Stimulated activated naive B cell treated with anti-CD40 and anti-IgM and Interleukin-4, amounts not matched to agents 10 μg/mL and 1 μg/mL and 100 μg/mL, for 72 hours (primary cell): ENCODE results near the gene SPAG9.
A peak's percentile ranks its signal among the peaks of the same experiment; 100 is the strongest.
"Not testable (repeated sequence)": the region's sequence is repeated elsewhere in the genome, so short reads cannot be mapped to it uniquely, and the experiment has no call there.

Source experiments
- ATAC-seq, 2 donors: fragments of 150-1000 bp; cut with Tn5 transposase; replicated peaks; 2 replicates each; pipeline ENCODE4 v1.10.0; 2021; ENCODE audit warnings: moderate library complexity in 1 of 2
- DNase-seq: peaks from one replicate; pipeline ENCODE4 v3.0.0; 2021
- H3K27ac Mint-ChIP-seq: one replicate; pipeline ENCODE4 v1.8.0; 2022; ENCODE audit warnings: mild to moderate bottlenecking, mixed read lengths
- H3K27me3 Mint-ChIP-seq, 2 donors: one replicate each; pipeline ENCODE4 v1.8.0; 2022; ENCODE audit warnings: mixed read lengths in 2 of 2
- H3K36me3 Mint-ChIP-seq, 2 donors: one replicate each; pipeline ENCODE4 v1.8.0; 2022; ENCODE audit warnings: mixed read lengths in 2 of 2, mild to moderate bottlenecking in 1 of 2
- H3K4me1 Mint-ChIP-seq, 2 donors: one replicate each; pipeline ENCODE4 v1.8.0; 2022; ENCODE audit warnings: mixed read lengths in 2 of 2, mild to moderate bottlenecking in 1 of 2
- H3K4me3 Mint-ChIP-seq, 2 donors: one replicate each; pipeline ENCODE4 v1.8.0; 2022; ENCODE audit warnings: mild to moderate bottlenecking in 2 of 2, mixed read lengths in 2 of 2, moderate library complexity in 1 of 2
- H3K9me3 Mint-ChIP-seq, 2 donors: one replicate each; pipeline ENCODE4 v1.8.0; 2022; ENCODE audit warnings: mixed read lengths in 2 of 2, mild to moderate bottlenecking in 1 of 2

Gene SPAG9

DNA sequence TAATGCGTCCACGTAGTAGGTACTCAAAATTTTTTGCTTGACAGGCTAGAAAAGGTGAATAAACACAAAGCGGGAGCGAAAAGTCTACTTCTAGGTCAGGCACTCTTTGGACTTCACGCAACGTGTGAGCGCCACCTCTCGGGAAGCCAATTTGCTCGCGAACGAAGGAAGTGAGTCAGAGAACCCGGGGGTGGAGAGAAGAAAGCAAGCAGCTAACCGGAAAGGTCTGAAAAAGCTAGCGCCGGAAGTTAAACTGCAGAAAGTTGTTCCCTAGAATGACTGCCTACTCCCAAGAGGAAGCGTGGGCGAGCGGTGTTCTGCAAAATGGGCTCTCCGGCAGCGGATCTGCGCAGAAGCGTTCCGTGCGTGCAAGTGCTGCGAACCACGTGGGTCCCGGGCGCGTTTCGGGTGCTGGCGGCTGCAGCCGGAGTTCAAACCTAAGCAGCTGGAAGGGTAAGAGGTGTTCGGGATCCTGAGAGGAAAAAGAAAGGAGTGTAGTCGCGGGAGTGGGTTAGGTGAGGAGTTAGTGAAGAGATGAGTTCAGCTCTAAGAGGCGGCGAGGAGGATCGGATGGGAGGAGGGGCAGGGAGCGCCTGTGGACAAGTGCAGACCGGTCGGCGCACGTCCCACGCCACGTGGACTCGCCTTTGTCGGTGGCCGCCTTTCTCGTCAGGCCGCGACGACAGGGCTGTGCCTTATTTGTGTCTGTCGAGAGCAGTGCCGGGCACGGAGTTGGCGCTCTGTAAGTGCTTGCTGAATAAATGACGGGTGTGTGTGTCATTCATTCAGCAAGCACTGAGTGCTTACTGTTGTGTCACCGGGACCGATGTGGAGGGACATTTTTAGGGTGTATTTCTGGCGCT lies 32.8 kb upstream of the SPAG9 start, which contains the start of gene NME1:
TSS of gene NME1 (plus strand) at position 350 of the 863 bp plus-strand sequence. CDS start 2,096 bp downstream, outside the sequence.
- peak; percentile 95 to 97 for ATAC-seq
- Mint-ChIP-seq H3K4me1 (peaks cover 0 to 14% of the 10 kb centered on the region in 2 donors), H3K4me3 (no peak within 1 kb of the TSS), H3K27ac (no peak within 1 kb of the TSS), H3K36me3 (peaks cover 13 to 18% of the 10 kb centered on the region in 2 donors), H3K27me3 (no peaks in the 10 kb centered on the region), H3K9me3 (no peaks in the 10 kb centered on the region)
- DNase-seq: peak; percentile 99

DNA sequence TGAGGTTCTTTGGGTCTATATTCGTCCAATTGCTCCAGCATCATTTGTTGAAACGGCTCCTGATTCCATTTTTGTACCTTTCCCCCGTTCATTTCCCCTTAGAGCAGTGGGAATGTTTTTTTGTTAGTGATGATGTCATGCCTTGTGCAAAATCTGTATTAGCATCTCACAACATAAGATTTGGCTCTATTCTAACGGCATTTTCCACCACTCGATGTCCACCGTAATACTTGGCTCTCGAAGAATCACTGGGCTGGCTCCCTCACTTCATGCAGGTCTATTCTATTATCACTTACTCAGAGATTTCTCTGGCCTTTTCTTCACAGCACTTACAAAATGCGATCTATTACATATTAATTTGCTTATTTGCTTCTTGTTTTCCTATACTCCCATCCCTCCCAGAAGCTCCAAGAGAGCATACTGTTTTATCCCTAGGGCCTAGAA lies 32.1 kb upstream of the SPAG9 start:
- peaks cover 11 to 17% of the 10 kb centered on the region in 2 donors for H3K36me3 Mint-ChIP-seq
- H3K27ac Mint-ChIP-seq: no peak overlapping the region
- no peaks in the 10 kb centered on the region for H3K27me3 Mint-ChIP-seq
- no peak overlapping the region for H3K4me3 Mint-ChIP-seq
- ATAC-seq (no peak), DNase-seq (no peak)
- H3K9me3 Mint-ChIP-seq: no peaks in the 10 kb centered on the region
- H3K4me1 Mint-ChIP-seq: peaks cover 4 to 14% of the 10 kb centered on the region in 2 donors

DNA sequence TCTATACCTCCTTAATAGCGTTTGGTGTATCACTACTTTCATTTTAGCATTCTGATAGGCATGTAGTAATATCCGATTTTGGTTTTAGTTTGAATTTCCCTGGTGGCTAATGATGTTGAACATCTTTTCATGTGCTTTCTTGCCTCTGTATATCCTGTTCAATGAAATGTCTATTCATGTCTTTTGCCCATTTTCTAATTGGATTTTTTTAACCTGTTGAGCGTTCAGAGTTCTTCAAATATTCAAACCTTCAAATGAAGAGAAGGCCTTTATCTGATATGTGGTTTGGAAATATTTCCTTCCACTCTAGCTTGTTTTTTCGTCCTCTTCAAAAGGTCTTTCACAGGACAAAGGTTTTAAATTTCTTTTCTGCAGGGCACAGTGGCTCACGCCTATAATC lies 30.3 kb upstream of the SPAG9 start:
- no peak for ATAC-seq
- Mint-ChIP-seq H3K4me1 (peaks cover 9 to 12% of the 10 kb centered on the region in 2 donors), H3K36me3 (peaks cover 2 to 5% of the 10 kb centered on the region in 2 donors), H3K27me3 (no peaks in the 10 kb centered on the region), H3K27ac (no peak overlapping the region), H3K4me3 (no peak overlapping the region), H3K9me3 (no peaks in the 10 kb centered on the region)
- DNase-seq: no peak

DNA sequence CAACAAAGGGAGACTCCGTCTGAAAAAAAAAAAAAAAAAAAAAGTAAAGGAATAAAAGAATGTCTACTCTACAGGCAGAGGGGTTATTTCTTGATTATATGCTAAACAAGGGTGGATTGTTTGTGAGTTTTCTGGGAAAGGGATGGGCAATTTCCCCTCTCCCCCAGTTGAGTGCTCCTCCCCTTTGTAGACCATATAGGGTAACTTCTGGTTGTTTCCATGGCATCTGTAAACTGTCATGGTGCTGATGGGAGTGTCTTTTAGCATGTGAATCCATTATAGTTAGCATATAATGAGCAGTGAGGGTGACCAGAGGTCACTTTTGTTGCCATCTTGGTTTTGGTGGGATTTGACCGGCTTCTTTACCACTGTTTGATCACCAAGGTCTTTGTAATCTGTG lies 28.5 kb upstream of the SPAG9 start:
- DNase-seq: no peak
- H3K4me1 Mint-ChIP-seq: peaks cover 1 to 12% of the 10 kb centered on the region in 2 donors
- H3K4me3 Mint-ChIP-seq: no peak overlapping the region
- no peaks in the 10 kb centered on the region for H3K9me3 Mint-ChIP-seq
- H3K27ac Mint-ChIP-seq: no peak overlapping the region
- H3K36me3 Mint-ChIP-seq: no peaks in the 10 kb centered on the region
- H3K27me3 Mint-ChIP-seq: no peaks in the 10 kb centered on the region
- no peak for ATAC-seq

DNA sequence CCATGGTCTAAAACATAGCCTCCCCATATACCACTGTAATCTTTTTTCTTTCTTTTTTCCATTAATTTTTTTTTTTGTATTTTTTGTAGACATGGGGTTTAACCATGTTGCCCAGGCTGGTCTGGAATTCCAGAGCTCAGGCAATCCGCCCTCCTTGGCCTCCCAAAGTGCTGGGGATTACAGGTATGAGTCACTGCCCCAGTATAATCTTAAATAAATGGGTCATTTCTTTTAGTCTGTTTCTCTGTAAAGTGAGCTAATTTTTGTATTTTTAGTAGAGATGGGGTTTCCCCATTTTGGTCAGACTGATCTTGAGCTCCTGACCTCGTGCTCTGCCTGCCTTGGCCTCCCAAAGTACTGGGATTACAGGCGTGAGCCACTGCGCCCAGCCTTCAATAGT lies 27.0 kb upstream of the SPAG9 start:
- H3K36me3 Mint-ChIP-seq: no peaks in the 10 kb centered on the region
- H3K27me3 Mint-ChIP-seq: no peaks in the 10 kb centered on the region
- DNase-seq (no peak), ATAC-seq (peak; percentile 63 to 74)
- no peaks in the 10 kb centered on the region for H3K9me3 Mint-ChIP-seq
- no peak overlapping the region for H3K27ac Mint-ChIP-seq
- H3K4me1 Mint-ChIP-seq: peaks cover 1 to 12% of the 10 kb centered on the region in 2 donors
- peak overlapping the region in 1 of 2 donors; percentile 39 for H3K4me3 Mint-ChIP-seq

DNA sequence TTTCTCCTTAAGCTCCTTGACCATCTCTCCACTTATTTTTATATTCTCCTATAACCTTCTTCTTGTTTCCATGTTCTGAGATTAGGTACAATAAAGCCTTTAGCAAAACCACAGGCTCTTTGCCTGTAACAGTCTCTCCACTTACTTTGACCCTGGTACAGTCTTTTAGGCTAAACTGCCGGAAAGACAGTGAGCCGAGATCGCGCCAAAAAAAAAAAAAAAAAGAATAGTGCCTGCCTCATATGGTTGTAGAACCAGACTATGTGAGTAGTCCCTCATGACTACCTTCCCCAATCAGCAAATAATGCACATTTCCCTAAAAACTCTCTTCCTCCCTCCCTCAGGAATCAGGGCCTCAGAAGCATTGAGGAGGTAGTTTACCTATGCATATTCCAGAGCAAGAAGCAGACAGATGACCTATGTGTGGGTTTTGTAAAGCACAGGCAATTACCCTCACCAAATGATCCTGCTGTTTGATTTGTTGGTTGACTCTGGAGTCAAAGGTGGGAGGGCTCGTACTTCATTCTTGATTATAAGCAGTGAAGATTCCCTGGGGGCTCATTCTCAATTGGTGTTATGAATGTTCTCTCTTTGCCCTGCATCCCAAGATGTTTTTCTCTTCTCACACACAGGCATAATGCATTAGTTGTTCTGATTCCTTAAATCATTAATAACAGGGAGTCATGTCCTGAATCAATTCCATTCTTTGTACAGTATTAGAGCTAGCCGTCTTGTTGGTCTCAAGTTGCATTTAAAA lies 23.8 kb upstream of the SPAG9 start:
- H3K27ac Mint-ChIP-seq: no peak overlapping the region
- no peaks in the 10 kb centered on the region for H3K36me3 Mint-ChIP-seq
- H3K4me3 Mint-ChIP-seq: no peak overlapping the region
- ATAC-seq (no peak), DNase-seq (no peak)
- H3K9me3 Mint-ChIP-seq: no peaks in the 10 kb centered on the region
- peaks cover 0 to 4% of the 10 kb centered on the region in 2 donors for H3K27me3 Mint-ChIP-seq
- peaks cover 1 to 12% of the 10 kb centered on the region in 2 donors for H3K4me1 Mint-ChIP-seq

DNA sequence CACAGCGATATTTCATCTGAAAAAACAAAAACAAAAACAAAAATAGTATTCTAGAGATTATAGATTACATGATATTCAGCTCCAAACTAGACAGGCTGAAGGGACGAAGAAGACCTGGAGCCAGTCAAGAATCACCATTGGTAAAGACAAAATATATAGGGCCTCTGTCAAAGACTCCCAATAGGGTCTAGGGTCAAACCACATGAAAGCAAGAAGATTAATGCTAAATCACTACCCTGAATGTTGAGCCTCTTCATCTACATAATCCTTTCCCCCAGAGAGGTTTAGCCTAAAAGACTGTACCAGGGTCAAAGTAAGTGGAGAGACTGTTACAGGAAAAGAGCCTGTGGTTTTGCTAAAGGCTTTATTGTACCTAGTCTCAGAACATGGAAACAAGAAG lies 21.9 kb upstream of the SPAG9 start:
- DNase-seq: no peak
- peaks cover 0 to 4% of the 10 kb centered on the region in 2 donors for H3K27me3 Mint-ChIP-seq
- no peak for ATAC-seq

DNA sequence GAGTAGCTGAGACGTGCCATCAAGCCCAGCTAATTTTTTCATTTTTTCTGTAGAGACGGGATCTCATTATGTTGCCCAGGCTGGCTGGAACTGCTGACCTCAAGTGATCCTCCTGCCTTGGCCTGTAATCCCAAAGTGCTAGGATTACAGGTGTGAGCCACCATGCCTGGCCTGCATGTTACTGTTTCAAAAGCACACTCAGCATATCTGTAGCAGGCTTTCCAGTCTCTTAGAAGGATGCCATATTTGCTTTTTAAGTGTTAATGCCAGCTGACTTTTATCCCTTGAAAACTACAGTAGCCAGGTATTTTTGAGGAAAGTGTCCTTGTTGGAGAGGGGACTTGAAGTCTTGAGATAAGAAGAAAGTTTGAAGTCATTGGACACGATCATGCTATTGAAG lies 15.3 kb upstream of the SPAG9 start:
- peaks cover 0 to 2% of the 10 kb centered on the region in 2 donors for H3K9me3 Mint-ChIP-seq
- no peak overlapping the region for H3K4me3 Mint-ChIP-seq
- H3K27ac Mint-ChIP-seq: no peak overlapping the region
- no peaks in the 10 kb centered on the region for H3K36me3 Mint-ChIP-seq
- ATAC-seq: no peak
- peaks cover 6 to 13% of the 10 kb centered on the region in 2 donors for H3K4me1 Mint-ChIP-seq
- DNase-seq: no peak
- peaks cover 0 to 4% of the 10 kb centered on the region in 2 donors for H3K27me3 Mint-ChIP-seq

More for the DNA sequence above, 21.9 kb upstream of the SPAG9 start:
- Mint-ChIP-seq H3K36me3 (no peaks in the 10 kb centered on the region), H3K9me3 (no peaks in the 10 kb centered on the region), H3K4me1 (peaks cover 1 to 6% of the 10 kb centered on the region in 2 donors), H3K4me3 (no peak overlapping the region), H3K27ac (no peak overlapping the region)

DNA sequence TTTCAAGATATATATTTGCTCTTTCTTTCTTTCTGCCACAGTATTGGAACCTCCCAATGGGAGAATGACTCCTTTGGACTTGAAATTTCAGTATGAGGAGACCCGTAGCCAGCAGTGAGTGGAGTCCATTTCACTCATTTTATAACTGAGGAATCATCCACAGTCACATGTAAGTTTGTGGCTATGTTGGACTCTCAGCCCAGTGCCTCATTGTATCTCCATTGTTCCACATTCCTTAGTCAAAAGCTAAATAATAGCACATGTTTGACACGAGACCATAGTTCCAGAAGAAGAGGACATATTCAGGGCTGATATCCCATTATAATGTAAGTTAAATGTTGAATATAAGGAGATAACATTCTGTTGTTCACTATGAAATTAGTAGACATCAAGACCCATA lies 12.7 kb upstream of the SPAG9 start:
- H3K27me3 Mint-ChIP-seq: no peaks in the 10 kb centered on the region
- peak overlapping the region; percentile 59 for H3K27ac Mint-ChIP-seq
- H3K4me3 Mint-ChIP-seq: no peak overlapping the region
- H3K9me3 Mint-ChIP-seq: peaks cover 0 to 2% of the 10 kb centered on the region in 2 donors
- no peaks in the 10 kb centered on the region for H3K36me3 Mint-ChIP-seq
- DNase-seq: no peak
- ATAC-seq: peak in 1 of 2 donors; percentile 8
- H3K4me1 Mint-ChIP-seq: peaks cover 6 to 13% of the 10 kb centered on the region in 2 donors

DNA sequence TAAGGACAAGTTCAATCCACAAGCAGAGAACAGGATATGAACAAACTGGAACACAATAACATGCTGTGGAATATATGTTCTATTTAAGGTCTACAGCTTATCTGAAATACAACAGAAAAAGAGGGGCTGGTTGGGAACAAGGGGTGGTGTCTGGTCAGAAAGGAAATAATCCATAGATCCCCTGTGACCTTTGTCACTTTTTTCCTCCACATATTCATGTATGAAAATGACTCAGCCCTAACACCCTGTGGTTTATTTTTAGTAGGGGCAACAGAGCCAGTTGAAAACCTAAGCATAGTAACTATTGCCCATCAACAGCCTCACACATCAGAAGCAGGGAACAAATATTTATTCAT lies 12.3 kb upstream of the SPAG9 start:
- peak overlapping the region; percentile 59 for H3K27ac Mint-ChIP-seq
- no peak overlapping the region for H3K4me3 Mint-ChIP-seq
- H3K9me3 Mint-ChIP-seq: peaks cover 0 to 2% of the 10 kb centered on the region in 2 donors
- H3K27me3 Mint-ChIP-seq: no peaks in the 10 kb centered on the region
- no peaks in the 10 kb centered on the region for H3K36me3 Mint-ChIP-seq
- DNase-seq (no peak), ATAC-seq (peak; percentile 33 to 71)
- H3K4me1 Mint-ChIP-seq: peaks cover 8 to 17% of the 10 kb centered on the region in 2 donors

DNA sequence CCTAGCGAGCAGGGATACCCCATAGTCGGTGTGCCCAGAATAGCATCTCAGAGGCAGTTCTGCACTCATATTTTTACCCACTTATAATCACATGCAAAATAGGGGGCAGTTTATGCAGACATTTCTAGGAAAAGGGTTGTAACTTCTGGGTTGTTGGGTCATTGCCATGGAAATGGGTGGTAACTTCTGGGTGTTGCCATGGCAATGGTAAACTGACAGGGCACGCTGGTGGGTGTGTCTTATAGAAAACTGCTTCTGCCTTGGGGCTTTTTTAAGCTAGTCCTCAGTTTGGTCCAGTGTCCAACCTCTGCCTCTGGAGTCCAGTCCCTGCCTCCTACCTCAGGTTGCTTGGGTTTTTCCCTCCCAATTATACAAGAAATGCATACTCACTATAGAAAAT lies 7.4 kb upstream of the SPAG9 start:
- Mint-ChIP-seq H3K4me1 (peaks cover 10 to 21% of the 10 kb centered on the region in 2 donors), H3K9me3 (no peaks in the 10 kb centered on the region), H3K36me3 (no peaks in the 10 kb centered on the region), H3K27ac (no peak overlapping the region), H3K4me3 (no peak overlapping the region), H3K27me3 (no peaks in the 10 kb centered on the region)
- DNase-seq: peak; percentile 26
- peak; percentile 45 to 64 for ATAC-seq

DNA sequence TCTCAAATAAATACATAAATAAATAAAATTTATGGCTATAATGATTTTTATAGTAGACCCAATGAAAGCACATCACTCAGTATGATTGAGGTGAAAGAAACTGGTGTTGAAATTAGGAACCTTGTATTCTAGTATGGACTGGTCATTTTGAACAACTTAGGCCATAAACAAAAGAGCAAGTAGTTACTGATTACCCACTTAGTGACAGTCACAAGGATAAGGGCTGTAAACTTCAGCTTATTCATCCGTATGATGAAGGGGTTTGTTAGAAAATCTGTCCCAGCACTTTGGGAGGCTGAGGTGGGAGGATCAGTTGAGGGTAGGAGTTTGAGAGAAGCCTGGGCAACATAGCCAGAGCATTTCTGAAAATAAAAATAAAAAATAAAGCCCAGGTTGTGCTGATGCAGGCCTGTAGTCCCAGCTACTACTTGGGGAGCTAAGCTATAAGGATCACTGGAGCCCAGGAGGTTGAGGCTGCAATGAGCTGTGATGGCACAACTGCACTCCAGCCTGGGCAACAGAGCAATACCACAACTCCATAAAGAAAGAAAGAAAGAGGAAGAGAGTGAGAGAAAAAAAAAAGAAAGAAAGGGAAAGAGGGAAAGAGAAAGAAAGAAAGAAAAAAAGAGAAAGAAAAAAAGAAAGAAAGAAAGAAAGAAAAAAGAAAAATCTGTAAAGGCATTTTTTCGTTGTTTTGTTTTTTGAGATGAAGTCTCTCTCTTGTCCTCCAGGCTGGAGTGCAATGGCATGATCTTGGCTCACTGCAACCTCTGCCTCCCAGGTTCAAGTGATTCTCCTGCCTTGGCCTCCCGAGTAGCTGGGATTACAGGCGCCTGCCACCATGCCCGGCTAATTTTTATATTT lies 4.2 kb upstream of the SPAG9 start:
- H3K4me3 Mint-ChIP-seq: no peak overlapping the region
- H3K9me3 Mint-ChIP-seq: no peaks in the 10 kb centered on the region
- H3K27ac Mint-ChIP-seq: no peak overlapping the region
- H3K4me1 Mint-ChIP-seq: peaks cover 22 to 30% of the 10 kb centered on the region in 2 donors
- H3K36me3 Mint-ChIP-seq: no peaks in the 10 kb centered on the region
- H3K27me3 Mint-ChIP-seq: no peaks in the 10 kb centered on the region
- DNase-seq (no peak), ATAC-seq (no peak)

DNA sequence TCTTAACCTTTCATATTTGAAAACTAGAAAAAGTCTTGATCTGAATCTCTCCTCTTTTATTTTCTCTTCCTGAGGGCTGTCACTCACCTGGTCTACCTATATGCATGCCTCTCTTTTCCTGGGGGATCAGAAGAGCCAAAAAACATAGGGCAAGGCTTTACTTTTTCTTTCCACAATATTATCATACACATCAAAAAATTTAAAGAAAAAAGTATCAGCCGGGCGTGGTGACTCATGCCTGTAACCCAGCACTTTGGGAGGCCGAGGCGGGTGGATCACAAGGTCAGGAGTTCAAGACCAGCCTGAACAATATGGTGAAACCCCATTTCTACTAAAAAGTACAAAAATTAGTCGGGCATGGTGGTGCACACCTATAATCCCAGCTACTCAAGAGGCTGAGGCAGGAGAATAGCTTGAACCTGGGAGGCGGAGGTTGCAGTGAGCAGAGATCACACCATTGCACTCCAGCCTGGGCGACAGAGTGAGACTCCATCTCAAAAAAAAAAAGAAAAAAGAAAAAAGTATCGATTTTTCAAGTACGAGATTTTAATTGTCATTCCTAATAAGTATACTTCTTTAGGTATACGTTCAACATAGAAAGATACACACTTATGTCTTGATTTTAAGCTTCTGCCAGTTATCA lies 1.9 kb upstream of the SPAG9 start:
- H3K36me3 Mint-ChIP-seq, DNase-seq, H3K9me3 Mint-ChIP-seq, H3K27me3 Mint-ChIP-seq, ATAC-seq: not testable (repeated sequence)
- Mint-ChIP-seq H3K4me1 (peaks cover 26 to 45% of the 10 kb centered on the region in 2 donors), H3K4me3 (peak overlapping the region in 1 of 2 donors; percentile 94), H3K27ac (peak overlapping the region; percentile 100)
